CD4-positive, alpha-beta T cell (primary cell): ENCODE results near the gene ANKZF1. TPM values are rescaled to one million over a fixed set of nuclear protein-coding genes. Genes with fewer than 3 reads are reported as not detected.

ENCODE experiments used
- ATAC-seq: fragments of 200-7000 bp; cut with Tn5 transposase; one replicate; pipeline ENCODE4 v1.10.0; 2022; ENCODE audit warnings: mild to moderate bottlenecking; ENCODE audit not compliant: poor library complexity
- CTCF ChIA-PET: fragments of 350-600 bp; sonication (Branson Sonifier 250); formaldehyde crosslinking; loops from one replicate; lab custom pipeline; 2021; ENCODE audit warnings: antibody characterized with exemption, inconsistent platforms; lab: Charles Lee
- POLR2A ChIA-PET: fragments of 350-600 bp; sonication (Branson Sonifier 250); formaldehyde crosslinking; loops from one replicate; lab custom pipeline; 2021; ENCODE audit warnings: antibody characterized with exemption, inconsistent platforms; lab: Charles Lee
- DNase-seq, 14 experiments: peaks; one replicate each; pipeline ENCODE4 v3.0.0-alpha.2; 2013 to 2020; ENCODE audit warnings: mixed read lengths in 2 of 14
- H3K27ac ChIP-seq, 2 donors: one replicate each; pipeline versions ENCODE4 v1.5.1 to v1.7.0; 2013; ENCODE audit warnings: low read length in 2 of 2, low read depth in 1 of 2, mild to moderate bottlenecking in 1 of 2
- H3K27me3 ChIP-seq, 2 experiments: 1 replicate in 1 of 2; 2 replicates in 1 of 2; pipeline versions ENCODE4 v1.6.1 to v1.7.0; 2013; ENCODE audit warnings: low read length in 2 of 2, control low read depth in 1 of 2, mild to moderate bottlenecking in 1 of 2, moderate library complexity in 1 of 2; ENCODE audit not compliant: insufficient read depth in 2 of 2, control insufficient read depth in 1 of 2
- H3K36me3 ChIP-seq: one replicate; pipeline ENCODE4 v1.6.1; 2013; ENCODE audit warnings: low read length, control low read depth; ENCODE audit not compliant: insufficient read depth
- H3K4me1 ChIP-seq: one replicate; pipeline ENCODE4 v1.6.1; 2013; ENCODE audit warnings: low read length, control low read depth; ENCODE audit not compliant: insufficient read depth
- H3K4me3 ChIP-seq: one replicate; pipeline ENCODE4 v1.5.1; 2013; ENCODE audit warnings: mild to moderate bottlenecking, low read length, moderate library complexity
- H3K9me3 ChIP-seq, 2 experiments: 1 replicate in 1 of 2; 2 replicates in 1 of 2; pipeline versions ENCODE4 v1.6.1 to v1.7.0; 2013; ENCODE audit warnings: low read length in 2 of 2, mild to moderate bottlenecking in 2 of 2, control low read depth in 1 of 2, moderate library complexity in 1 of 2; ENCODE audit not compliant: control insufficient read depth in 1 of 2, insufficient read depth in 1 of 2
- H3K27ac Mint-ChIP-seq: one replicate; pipeline ENCODE4 v1.8.0; 2020; ENCODE audit warnings: mixed read lengths
- H3K27me3 Mint-ChIP-seq: one replicate; pipeline ENCODE4 v1.8.0; 2021; ENCODE audit warnings: mixed read lengths
- H3K36me3 Mint-ChIP-seq: one replicate; pipeline ENCODE4 v1.8.0; 2021; ENCODE audit warnings: low read depth, mixed read lengths
- H3K4me1 Mint-ChIP-seq: one replicate; pipeline ENCODE4 v1.8.0; 2021; ENCODE audit warnings: low read depth, mixed read lengths
- H3K4me3 Mint-ChIP-seq: one replicate; pipeline ENCODE4 v1.8.0; 2020; ENCODE audit warnings: mild to moderate bottlenecking, mixed read lengths
- H3K9me3 Mint-ChIP-seq: one replicate; pipeline ENCODE4 v1.8.0; 2020; ENCODE audit warnings: mixed read lengths
- CTCF ChIP-seq: fragments of 200-600 bp; IDR thresholded peaks from one replicate; pipeline ENCODE4 v1.8.0; 2022; ENCODE audit warnings: antibody characterized with exemption, mild to moderate bottlenecking
- intact Hi-C, 2 experiments: fragments of 100-400 bp; cut with DNase I in 1 of 2; cut with micrococcal nuclease in 1 of 2; formaldehyde crosslinking; loops; one replicate each; pipeline versions ENCODE4 v1.15.1 to v1.9.0; 2023 to 2025; cut with DNase I, micrococcal nuclease
- total RNA-seq, 174 experiments: library from RNA in 2 of 174; stranded (reverse) in 2 of 174; gene quantifications; one replicate each; pipeline ENCODE4 v1.2.3 and lab custom pipeline; 2021 to 2026

The ANKZF1 gene
- total RNA-seq, 2 experiments from 2014 or later = 128 to 135 TPM

- H3K9me3 ChIP-seq = no peaks in the 10 kb centered on the region
- H3K4me3 ChIP-seq = peak within 1 kb of the TSS; percentile 69
- ATAC-seq (peak; percentile 93), DNase-seq (peak; percentile 88 to 98 (median 95))
- peaks cover 53% of the 10 kb centered on the region for H3K4me1 ChIP-seq
- Mint-ChIP-seq H3K4me3 (peak within 1 kb of the TSS; percentile 90), H3K36me3 (peaks cover 26% of the 10 kb centered on the region), H3K4me1 (peaks cover 45% of the 10 kb centered on the region), H3K27me3 (no peaks in the 10 kb centered on the region), H3K9me3 (no peaks in the 10 kb centered on the region), H3K27ac (peak within 1 kb of the TSS; percentile 93)
- no peak for TF ChIP-seq CTCF
- ChIA-PET CTCF (interaction anchor here (0.9 to 4.2 kb wide), 10 partner anchors 13 to 226 kb away, joined by 3 to 32 read pairs (median 5); partner anchors contain the start of genes CNPPD1, DNPEP and NHEJ1), POLR2A (interaction anchor here (0.6 to 4.8 kb wide), 22 partner anchors 8 to 182 kb away, joined by 3 to 139 read pairs (median 12); partner anchors contain the start of genes ABCB6, ANKZF1, ATG9A and CNPPD1)
- peak within 1 kb of the TSS; percentile 89 to 90 for H3K27ac ChIP-seq
- no peaks in the 10 kb centered on the region for H3K27me3 ChIP-seq
- intact Hi-C loops = loop anchor here (1.0 to 10.0 kb wide), 6 partner anchors 28 to 338 kb away; partner anchors contain the start of genes CHPF (in 1 of the 2), DNAJB2 (in 1 of the 2), DNPEP (in 1 of the 2) and RETREG2 (in 1 of the 2)
- peaks cover 21% of the 10 kb centered on the region for H3K36me3 ChIP-seq
Observed at GRCh38 chr2:219206328-219207133, 23.1 kb upstream of the ANKZF1 start, which contains the start of gene ZFAND2B. Gene ZFAND2B, plus strand, starts transcription at chr2:219206782. Its CDS starts 206 bp downstream, at chr2:219206988.

- peaks cover 47% of the 10 kb centered on the region for H3K4me1 Mint-ChIP-seq
- Histone ChIP-seq H3K36me3 (peaks cover 21% of the 10 kb centered on the region), H3K4me3 (peak overlapping the region; percentile 69), H3K27me3 (no peaks in the 10 kb centered on the region), H3K27ac (peak overlapping the region; percentile 87 to 89), H3K9me3 (no peaks in the 10 kb centered on the region), H3K4me1 (peaks cover 53% of the 10 kb centered on the region)
- peak overlapping the region; percentile 93 for H3K27ac Mint-ChIP-seq
- ChIA-PET POLR2A (interaction anchor here (0.6 to 4.8 kb wide), 17 partner anchors 11 to 88 kb away, joined by 3 to 139 read pairs (median 13); partner anchors contain the start of genes ABCB6, ANKZF1, ATG9A and CNPPD1), CTCF (interaction anchor here (1.2 to 4.2 kb wide), 6 partner anchors 14 to 227 kb away, joined by 3 to 32 read pairs (median 8); partner anchors contain the start of genes CNPPD1 and NHEJ1)
- ATAC-seq (no peak), DNase-seq (peak in 1 of 14 experiments; percentile 17)
- intact Hi-C loops = loop anchor here in 1 of 2 experiments (10.0 kb wide), 2 partner anchors 177 to 337 kb away; partner anchors contain the start of genes CHPF, DNPEP and TMEM198
- TF ChIP-seq CTCF = no peak
- no peaks in the 10 kb centered on the region for H3K9me3 Mint-ChIP-seq
- peaks cover 26% of the 10 kb centered on the region for H3K36me3 Mint-ChIP-seq
- no peaks in the 10 kb centered on the region for H3K27me3 Mint-ChIP-seq
- peak overlapping the region; percentile 90 for H3K4me3 Mint-ChIP-seq
Observed at GRCh38 chr2:219207134-219207883, 22.3 kb upstream of the ANKZF1 start.
